Kidney tubule cell (primary cell): ENCODE data around the gene ORC4.

Experiments
- DNase-seq: peaks from one replicate; pipeline ENCODE4 v3.0.0-alpha.2; 2018; ENCODE audit warnings: low spot score

The ORC4 gene

DNA sequence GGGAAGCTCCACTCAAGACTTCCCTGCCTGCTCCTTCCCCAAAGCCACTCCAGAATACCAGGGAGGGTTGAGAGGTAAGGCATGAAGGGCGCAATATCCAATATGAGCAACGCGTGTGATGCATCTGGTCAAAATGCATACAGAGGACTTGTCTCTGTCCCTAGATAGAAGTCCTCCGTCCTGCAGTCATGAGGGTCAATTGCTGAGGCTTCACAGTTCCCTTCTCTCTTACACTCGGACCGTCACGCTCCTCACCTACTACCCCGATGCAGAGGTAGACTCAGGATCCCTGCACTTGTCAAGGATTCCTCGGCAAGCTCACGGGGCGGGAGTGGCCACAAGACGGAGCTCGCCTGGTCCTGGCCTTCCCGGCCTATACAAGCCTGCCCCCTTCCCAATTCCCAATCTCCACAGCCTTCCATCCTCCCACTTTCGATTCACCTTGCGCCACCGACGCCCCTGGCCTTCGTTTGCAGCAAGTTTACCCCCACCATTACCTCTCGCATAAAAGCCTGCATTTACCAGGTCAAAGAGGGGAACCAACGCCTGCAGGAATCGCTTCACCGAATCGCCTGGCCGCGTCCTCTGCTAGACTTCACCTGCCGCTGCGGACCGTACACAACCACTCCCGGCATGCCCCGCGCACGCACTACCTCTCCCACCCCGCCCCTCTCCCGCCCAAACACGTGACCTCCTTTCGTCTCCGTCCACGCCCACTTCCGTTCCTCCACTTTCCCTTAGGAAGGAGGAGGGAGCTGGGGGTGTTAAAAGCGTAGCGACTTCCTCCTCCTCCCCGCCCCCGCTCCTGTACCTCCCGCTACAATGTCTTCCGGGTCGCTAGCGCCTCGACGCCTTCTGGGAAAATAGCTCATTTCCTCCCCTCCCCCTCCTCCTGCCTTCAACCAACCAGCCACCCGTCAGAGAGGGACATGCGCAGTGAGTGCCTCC is at the start of gene ORC4:
TSS of gene ORC4 (minus strand) at position 627 of the 948 bp plus-strand sequence. CDS start 44,779 bp downstream, outside the sequence.
- peak; percentile 100 for DNase-seq

DNA sequence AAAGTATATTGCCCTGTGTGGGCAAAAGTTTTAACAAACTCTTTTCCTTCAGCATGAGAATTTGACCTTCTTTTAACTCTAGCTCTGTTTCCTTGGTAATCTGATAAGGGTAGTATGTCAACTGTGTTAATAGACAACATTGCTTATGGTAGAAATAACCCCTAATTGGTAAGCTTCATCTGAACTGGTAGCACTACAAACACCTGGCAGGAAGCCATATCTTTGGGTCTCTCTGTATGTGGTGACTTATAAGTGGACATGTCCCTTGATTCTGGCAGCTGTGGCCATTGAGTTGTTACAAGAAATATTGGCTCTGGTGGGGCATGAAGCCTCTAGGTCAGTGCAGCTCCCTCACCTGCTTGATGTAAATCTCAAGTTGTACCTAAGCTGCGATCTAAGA is 47.3 kb upstream of the ORC4 start:
- no peak for DNase-seq

- DNase-seq, result no peak
These were observed 45.4 kb upstream of the ORC4 start for GRCh38 chr2:148065936-148066335.

GRCh38 chr2:148063633-148064032 is 43.1 kb upstream of the ORC4 start:
- no peak for DNase-seq

- no peak for DNase-seq
These were observed 38.1 kb upstream of the ORC4 start for GRCh38 chr2:148058641-148059040.

DNA sequence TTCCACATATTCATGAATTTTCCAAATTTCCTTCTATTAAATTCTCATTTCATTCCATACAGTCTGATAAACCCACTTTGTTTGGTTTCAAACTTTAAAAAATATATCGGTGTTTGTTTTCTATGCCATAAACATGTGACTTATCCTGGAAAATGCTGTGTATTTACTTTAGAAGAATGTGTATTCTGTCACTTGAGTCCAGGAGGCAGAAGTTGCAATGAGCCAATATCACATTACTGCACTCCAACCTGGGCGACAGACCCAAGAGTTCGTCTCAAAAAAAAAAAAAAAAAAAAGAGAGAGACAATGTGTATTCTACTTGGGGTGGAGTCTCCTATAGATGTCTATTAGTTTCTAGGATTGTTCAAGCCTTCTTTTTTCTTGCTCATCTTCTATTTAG is 32.1 kb upstream of the ORC4 start:
- no peak for DNase-seq

- no peak for DNase-seq
These were observed 28.7 kb upstream of the ORC4 start for GRCh38 chr2:148049284-148049683.

DNA sequence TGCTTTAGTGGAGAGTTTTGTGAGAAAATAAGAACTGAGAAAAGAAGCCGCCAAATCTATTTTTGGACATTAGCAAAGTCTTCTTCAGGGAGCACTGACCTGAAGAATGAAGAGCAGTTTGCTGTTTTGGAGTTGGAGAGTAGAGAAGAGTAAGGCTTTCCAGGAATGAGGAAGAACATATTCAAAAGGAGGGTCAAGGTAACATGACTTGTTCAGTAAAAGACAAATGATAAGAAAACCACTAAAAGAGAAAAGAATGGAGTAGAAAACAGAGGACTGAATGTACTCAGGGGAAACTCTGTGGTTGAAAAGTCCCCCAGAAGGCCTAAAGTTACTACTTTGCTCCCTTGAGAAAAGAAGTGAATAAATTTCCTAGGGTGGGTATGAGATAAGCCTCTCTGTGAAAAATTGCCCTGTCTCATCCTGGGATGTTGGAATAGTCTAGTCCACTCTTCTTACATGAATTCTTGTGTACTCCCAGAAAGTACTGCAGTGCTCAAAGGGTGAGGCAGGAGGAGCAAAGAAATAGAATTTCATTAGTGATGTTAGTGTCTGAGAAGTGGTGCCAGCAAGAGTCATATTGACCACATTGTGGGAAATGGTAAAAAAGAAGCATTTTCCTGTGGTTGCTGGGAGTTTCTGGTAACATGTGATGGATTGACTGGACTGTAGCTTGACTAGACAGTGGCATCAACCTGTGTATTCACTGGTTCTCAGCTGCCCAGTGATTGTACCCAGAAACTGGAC is 28.1 kb upstream of the ORC4 start:
- peak; percentile 34 for DNase-seq

GRCh38 chr2:148046802-148047201 is 26.3 kb upstream of the ORC4 start:
- no peak for DNase-seq

DNA sequence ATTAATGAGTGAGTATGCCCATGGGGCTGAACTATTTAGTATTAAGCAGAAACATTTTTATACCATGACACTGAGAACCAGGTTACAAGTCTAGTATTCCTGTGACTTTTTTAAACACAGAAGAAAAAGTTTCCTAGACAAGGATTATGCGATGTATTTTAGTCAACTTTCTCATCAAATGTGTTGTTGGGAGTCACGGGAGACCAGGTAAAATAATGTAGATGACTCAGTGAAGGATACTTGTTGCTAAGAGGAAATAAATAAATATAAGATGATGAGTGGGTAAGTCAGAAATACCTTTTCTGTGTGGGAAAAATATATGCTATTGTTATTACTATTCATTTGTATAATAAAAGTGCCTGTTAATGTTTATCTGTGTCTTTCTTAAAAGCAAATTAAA is 23.8 kb upstream of the ORC4 start:
- peak; percentile 79 for DNase-seq

DNA sequence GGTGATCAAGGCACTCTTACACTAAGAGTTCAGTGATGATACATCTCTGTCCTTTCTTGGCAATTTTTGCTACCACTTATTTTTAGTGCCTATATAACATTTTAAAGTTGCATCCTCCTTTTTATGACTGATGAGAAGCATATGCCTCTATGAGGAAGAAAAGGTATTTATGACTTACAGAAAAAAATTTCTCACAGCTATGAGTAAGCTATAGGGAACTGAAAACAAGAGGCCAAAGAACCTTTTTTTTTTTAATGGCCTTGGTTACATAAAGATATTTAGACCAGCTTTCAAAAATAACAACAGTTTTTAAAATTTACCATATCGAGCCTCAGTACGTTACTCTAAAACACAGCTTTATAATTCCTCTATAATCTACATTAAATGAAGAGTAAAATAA is 21.7 kb upstream of the ORC4 start:
- DNase-seq, result no peak

- DNase-seq, result no peak
These were observed 19.2 kb upstream of the ORC4 start for GRCh38 chr2:148039783-148040182.

- DNase-seq, result no peak
These were observed 11.7 kb upstream of the ORC4 start for GRCh38 chr2:148032215-148032614.

GRCh38 chr2:148031152-148031551 is 10.6 kb upstream of the ORC4 start:
- no peak for DNase-seq

DNA sequence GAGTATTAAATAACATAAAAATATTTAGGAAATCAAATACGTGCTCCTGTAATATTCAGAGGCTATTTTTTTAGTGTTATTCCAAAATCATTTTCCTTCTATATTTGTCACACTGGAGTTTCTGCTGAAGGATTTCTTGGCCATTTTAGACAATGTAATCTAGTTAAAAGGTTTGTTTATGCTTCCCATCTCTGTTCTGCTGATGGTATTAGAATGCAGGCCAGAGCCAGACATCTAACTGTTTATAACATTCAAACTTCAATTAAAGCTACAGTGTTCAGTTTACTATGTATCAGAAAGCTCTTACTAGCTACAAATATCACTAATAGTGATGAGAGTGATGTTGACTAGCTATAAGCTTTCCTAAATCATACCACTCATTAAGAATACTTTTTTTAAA is 8.2 kb upstream of the ORC4 start:
- no peak for DNase-seq

DNA sequence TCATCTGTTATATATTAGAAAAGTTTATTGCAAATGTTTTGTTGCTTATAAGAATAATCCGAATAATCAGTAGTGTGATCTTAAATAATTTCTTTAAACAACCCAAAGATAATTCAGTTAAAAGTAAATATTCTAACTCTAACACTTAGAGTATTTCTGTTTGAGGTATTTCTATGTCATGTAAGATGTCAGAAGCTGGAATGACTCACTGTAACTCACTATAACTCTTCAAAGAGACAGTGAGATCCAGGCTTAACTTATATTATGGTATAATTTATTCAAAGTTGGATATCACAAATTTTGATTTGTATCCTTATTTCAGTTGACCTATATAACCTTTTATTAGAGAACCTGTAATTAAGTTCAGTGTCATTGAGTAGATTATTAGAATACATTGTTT is 7.3 kb upstream of the ORC4 start:
- DNase-seq, result no peak

GRCh38 chr2:148026573-148026972 is 6.0 kb upstream of the ORC4 start:
- DNase-seq, result no peak

DNA sequence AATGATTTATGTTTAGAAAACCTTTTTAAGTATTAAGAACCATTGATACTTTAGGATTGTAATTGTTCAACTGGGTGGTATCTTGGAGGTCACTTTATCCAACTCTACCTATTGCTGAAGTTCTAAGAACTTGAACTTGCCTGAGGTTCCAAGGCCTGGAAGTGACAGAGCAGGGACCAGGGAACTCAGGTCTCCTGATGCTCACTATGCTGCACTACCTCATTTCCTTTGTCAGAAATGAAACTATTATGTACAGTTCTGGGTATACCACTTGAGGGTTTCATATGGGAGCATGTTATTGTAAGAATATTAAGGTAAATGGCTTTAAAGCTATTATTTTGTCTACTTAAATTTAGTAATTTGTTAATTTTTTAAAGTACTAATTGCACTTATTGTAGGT is 3.3 kb upstream of the ORC4 start:
- DNase-seq, result no peak

GRCh38 chr2:148022882-148023281 is 2.3 kb upstream of the ORC4 start:
- DNase-seq, result no peak

- no peak for DNase-seq
These were observed 1.8 kb upstream of the ORC4 start for GRCh38 chr2:148022351-148022750.

DNA sequence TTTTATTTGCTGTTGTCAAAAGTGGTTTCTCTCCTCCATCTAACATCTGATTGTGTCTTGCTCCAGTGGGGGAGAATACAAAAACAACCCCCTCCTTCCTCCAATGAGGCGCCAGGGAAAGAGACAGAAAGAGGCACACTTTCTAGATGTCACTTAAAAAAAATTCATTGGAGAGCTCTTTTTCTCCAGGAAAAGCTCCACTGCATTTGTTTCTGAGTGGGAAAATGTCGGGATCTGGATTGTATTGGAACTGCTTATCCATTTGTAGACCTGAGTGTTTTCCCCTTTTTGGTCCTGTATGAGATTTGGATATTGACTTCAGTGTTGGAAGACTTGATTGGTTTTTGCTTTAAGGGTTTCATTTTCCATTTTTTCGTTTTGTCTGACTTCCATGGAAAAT is 1.3 kb upstream of the ORC4 start:
- DNase-seq, result no peak

GRCh38 chr2:148021059-148021861 is 723 bp upstream of the ORC4 start, which contains the start of gene MBD5:
Gene MBD5 (plus strand): TSS chr2:148021091.
- peak; percentile 45 for DNase-seq
